HEK293 (cell line): ENCODE measurements around the gene FUT8.

Experiments used
- SP2 ChIP-seq: fragments of 450-650 bp; formaldehyde crosslinking; IDR thresholded peaks from 2 replicates; pipeline ENCODE4 v1.5.1; 2016; ENCODE audit warnings: missing biosample characterization, missing genetic modification characterization
- ZNF211 ChIP-seq: fragments of 450-650 bp; formaldehyde crosslinking; IDR thresholded peaks from 2 replicates; pipeline ENCODE4 v1.5.1; 2016; ENCODE audit warnings: low read depth, missing biosample characterization, missing genetic modification characterization
- ZNF549 ChIP-seq: fragments of 450-650 bp; IDR thresholded peaks from 2 replicates; pipeline ENCODE4 v1.5.1; 2018; ENCODE audit warnings: missing biosample characterization, missing genetic modification characterization, mild to moderate bottlenecking, inconsistent platforms, moderate library complexity
- ZNF600 ChIP-seq: fragments of 450-650 bp; formaldehyde crosslinking; IDR thresholded peaks from 2 replicates; pipeline ENCODE4 v1.5.1; 2016; ENCODE audit warnings: missing biosample characterization, missing genetic modification characterization
- TF ChIP-seq, protein P1 (sequence below): fragments of 450-650 bp; formaldehyde crosslinking; IDR thresholded peaks from 2 replicates; pipeline ENCODE4 v1.5.1; 2016; ENCODE audit warnings: missing biosample characterization, missing genetic modification characterization
- TF ChIP-seq, protein P2 (sequence below): fragments of 450-650 bp; IDR thresholded peaks from 2 replicates; pipeline ENCODE4 v1.5.1; 2018; ENCODE audit warnings: missing biosample characterization, missing genetic modification characterization
- TF ChIP-seq, protein P3 (sequence below): fragments of 450-650 bp; formaldehyde crosslinking; IDR thresholded peaks from 2 replicates; pipeline ENCODE4 v1.5.1; 2016; ENCODE audit warnings: missing biosample characterization, missing genetic modification characterization

DNA sequence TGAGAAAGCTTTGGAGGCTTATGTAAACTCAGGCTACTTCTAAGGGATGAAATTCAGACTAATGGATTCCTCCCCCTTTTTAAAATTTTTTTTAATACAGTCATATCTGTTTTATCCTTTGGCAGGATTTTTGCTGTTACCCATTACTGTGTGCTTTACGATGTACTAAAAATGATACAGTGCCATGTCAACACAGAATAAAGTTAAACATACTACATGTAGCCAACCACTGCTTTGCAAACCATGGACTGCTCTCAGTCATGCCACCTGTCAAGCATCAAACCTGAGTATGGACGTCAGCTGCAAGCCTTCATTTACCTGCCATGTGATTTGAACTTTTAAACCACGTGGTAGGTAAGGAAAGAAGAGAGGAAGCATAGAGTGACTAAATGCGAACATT is 325.8 kb downstream of the FUT8 start:
- TF ChIP-seq SP2 (tag by site-specific recombination) (no peak), ZNF211 (tag by site-specific recombination) (no peak), ZNF549 (tag by site-specific recombination) (no peak), ZNF600 (no peak)
- TF ChIP-seq, protein P1, sequence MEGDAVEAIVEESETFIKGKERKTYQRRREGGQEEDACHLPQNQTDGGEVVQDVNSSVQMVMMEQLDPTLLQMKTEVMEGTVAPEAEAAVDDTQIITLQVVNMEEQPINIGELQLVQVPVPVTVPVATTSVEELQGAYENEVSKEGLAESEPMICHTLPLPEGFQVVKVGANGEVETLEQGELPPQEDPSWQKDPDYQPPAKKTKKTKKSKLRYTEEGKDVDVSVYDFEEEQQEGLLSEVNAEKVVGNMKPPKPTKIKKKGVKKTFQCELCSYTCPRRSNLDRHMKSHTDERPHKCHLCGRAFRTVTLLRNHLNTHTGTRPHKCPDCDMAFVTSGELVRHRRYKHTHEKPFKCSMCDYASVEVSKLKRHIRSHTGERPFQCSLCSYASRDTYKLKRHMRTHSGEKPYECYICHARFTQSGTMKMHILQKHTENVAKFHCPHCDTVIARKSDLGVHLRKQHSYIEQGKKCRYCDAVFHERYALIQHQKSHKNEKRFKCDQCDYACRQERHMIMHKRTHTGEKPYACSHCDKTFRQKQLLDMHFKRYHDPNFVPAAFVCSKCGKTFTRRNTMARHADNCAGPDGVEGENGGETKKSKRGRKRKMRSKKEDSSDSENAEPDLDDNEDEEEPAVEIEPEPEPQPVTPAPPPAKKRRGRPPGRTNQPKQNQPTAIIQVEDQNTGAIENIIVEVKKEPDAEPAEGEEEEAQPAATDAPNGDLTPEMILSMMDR (tag by site-specific recombination): no peak
- TF ChIP-seq, protein P2, sequence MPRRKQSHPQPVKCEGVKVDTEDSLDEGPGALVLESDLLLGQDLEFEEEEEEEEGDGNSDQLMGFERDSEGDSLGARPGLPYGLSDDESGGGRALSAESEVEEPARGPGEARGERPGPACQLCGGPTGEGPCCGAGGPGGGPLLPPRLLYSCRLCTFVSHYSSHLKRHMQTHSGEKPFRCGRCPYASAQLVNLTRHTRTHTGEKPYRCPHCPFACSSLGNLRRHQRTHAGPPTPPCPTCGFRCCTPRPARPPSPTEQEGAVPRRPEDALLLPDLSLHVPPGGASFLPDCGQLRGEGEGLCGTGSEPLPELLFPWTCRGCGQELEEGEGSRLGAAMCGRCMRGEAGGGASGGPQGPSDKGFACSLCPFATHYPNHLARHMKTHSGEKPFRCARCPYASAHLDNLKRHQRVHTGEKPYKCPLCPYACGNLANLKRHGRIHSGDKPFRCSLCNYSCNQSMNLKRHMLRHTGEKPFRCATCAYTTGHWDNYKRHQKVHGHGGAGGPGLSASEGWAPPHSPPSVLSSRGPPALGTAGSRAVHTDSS (tag by site-specific recombination): no peak
- TF ChIP-seq, protein P3, sequence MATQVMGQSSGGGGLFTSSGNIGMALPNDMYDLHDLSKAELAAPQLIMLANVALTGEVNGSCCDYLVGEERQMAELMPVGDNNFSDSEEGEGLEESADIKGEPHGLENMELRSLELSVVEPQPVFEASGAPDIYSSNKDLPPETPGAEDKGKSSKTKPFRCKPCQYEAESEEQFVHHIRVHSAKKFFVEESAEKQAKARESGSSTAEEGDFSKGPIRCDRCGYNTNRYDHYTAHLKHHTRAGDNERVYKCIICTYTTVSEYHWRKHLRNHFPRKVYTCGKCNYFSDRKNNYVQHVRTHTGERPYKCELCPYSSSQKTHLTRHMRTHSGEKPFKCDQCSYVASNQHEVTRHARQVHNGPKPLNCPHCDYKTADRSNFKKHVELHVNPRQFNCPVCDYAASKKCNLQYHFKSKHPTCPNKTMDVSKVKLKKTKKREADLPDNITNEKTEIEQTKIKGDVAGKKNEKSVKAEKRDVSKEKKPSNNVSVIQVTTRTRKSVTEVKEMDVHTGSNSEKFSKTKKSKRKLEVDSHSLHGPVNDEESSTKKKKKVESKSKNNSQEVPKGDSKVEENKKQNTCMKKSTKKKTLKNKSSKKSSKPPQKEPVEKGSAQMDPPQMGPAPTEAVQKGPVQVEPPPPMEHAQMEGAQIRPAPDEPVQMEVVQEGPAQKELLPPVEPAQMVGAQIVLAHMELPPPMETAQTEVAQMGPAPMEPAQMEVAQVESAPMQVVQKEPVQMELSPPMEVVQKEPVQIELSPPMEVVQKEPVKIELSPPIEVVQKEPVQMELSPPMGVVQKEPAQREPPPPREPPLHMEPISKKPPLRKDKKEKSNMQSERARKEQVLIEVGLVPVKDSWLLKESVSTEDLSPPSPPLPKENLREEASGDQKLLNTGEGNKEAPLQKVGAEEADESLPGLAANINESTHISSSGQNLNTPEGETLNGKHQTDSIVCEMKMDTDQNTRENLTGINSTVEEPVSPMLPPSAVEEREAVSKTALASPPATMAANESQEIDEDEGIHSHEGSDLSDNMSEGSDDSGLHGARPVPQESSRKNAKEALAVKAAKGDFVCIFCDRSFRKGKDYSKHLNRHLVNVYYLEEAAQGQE: no peak
